ENCODE data around the gene FDCSP.

- TF ChIP-seq NFXL1 (CRISPR knock-in tag; IDR thresholded peaks at IDR 0.05) (no peak), ELK3 (CRISPR knock-in tag; IDR thresholded peaks at IDR 0.05) (no peak), ZNF707 (CRISPR knock-in tag; conservative IDR thresholded peaks at IDR 0.05) (no peak), ILF3 (IDR thresholded peaks at IDR 0.05; ENCODE audit: borderline replicate concordance) (no peak), TCF7L2 (IDR thresholded peaks at IDR 0.05; ENCODE audit: low read depth, low read length) (no peak), THAP12 (CRISPR knock-in tag; IDR thresholded peaks at IDR 0.05) (no peak), SMARCA4 (IDR thresholded peaks at IDR 0.05) (no peak), POLR2A (conservative IDR thresholded peaks at IDR 0.05) (no peak), NR1H2 (CRISPR knock-in tag; IDR thresholded peaks at IDR 0.05) (no peak), FOSL1 (tag; conservative IDR thresholded peaks at IDR 0.05) (no peak), CEBPB (tag; IDR thresholded peaks at IDR 0.05) (no peak)
Measured at GRCh38 chr4:70203601-70204000, 22.3 kb upstream of the FDCSP start.

All from K562 (cell line).